ENCODE results near the gene FAM117A.

- TF ChIP-seq CTCF (conservative IDR thresholded peaks at IDR 0.05; ENCODE audit: low read depth, low read length) (no peak), USF2 (IDR thresholded peaks at IDR 0.05; ENCODE audit: low read depth, low read length) (no peak), POLR2A (IDR thresholded peaks at IDR 0.05; ENCODE audit: low read depth, low read length) (no peak)
Measured at GRCh38 chr17:49691677-49692191, 72.2 kb downstream of the FAM117A start.
